Activated B cell treated with CpG ODN at 0.5 μM for 24 hours (primary cell): ENCODE results near the gene ZNF597. TPM values are rescaled to one million over a fixed set of nuclear protein-coding genes. Genes with fewer than 3 reads are reported as not detected.

ENCODE experiments used
- ATAC-seq: fragments of 200-7000 bp; cut with Tn5 transposase; one replicate; pipeline ENCODE4 v1.10.0; 2021; ENCODE audit warnings: low read depth, mild to moderate bottlenecking, moderate library complexity
- CTCF ChIA-PET: fragments of 350-600 bp; sonication (Branson Sonifier 250); formaldehyde crosslinking; loops from one replicate; lab custom pipeline; 2021; ENCODE audit warnings: antibody characterized with exemption; lab: Charles Lee
- POLR2A ChIA-PET: fragments of 350-600 bp; sonication (Branson Sonifier 250); formaldehyde crosslinking; loops from one replicate; lab custom pipeline; 2021; ENCODE audit warnings: antibody characterized with exemption; lab: Charles Lee
- DNase-seq: peaks from one replicate; pipeline ENCODE4 v3.0.0; 2022
- H3K27ac Mint-ChIP-seq: one replicate; pipeline ENCODE4 v1.8.0; 2020; ENCODE audit warnings: mixed read lengths
- H3K27me3 Mint-ChIP-seq: one replicate; pipeline ENCODE4 v1.8.0; 2021; ENCODE audit warnings: mixed read lengths
- H3K36me3 Mint-ChIP-seq: one replicate; pipeline ENCODE4 v1.8.0; 2021; ENCODE audit warnings: low read depth, mixed read lengths
- H3K4me1 Mint-ChIP-seq: one replicate; pipeline ENCODE4 v1.8.0; 2021; ENCODE audit warnings: mixed read lengths
- H3K4me3 Mint-ChIP-seq: one replicate; pipeline ENCODE4 v1.8.0; 2020; ENCODE audit warnings: mild to moderate bottlenecking, mixed read lengths
- H3K9me3 Mint-ChIP-seq: one replicate; pipeline ENCODE4 v1.8.0; 2020; ENCODE audit warnings: mixed read lengths
- intact Hi-C: fragments of 100-400 bp; cut with micrococcal nuclease; formaldehyde crosslinking; loops from one replicate; pipeline ENCODE4 v1.15.1; 2024
- total RNA-seq: library from RNA; stranded (reverse); gene quantifications from 2 replicates; pipeline ENCODE4 v1.2.3, GENCODE V29; 2022
- TF ChIP-seq, protein P1 (sequence below): fragments of 200-600 bp; IDR thresholded peaks from one replicate; pipeline ENCODE4 v1.8.0; 2022; ENCODE audit warnings: antibody characterized with exemption, mild to moderate bottlenecking

The ZNF597 gene
- total RNA-seq, 1 donor from 2014 or later, result 4.2 TPM

DNA sequence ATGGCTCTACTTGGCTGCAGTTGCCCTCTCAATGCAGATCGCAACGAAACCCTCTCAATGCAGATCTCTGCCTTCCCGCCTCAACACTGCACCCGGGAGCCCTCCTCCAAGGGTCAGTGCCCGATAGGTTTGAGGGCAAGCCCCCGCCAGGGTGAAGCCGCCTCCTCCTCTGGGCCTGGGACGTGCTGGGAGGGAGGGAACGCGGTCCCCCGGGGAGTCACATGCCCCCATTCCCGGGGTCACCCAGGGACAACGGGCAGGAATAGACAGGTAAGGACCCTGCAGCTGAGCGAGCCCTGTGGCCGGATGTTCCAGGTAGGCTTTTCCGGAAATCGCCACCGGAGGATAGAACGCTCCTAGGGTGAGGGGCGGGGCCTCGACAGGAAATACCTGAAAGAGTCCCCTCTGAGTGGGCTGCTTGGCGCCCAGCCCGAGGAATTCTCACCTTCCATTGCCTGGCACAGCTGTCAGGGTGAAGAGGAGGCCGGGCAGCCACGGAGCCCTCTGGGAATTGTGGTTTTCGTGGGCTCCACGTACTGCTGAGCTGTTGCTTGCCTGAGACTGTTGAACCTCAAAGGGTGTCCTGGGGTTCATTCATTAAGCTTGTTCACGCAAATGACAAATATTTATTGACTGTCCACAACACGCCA lies 29.4 kb downstream of the ZNF597 start:
- H3K27ac Mint-ChIP-seq, result no peak overlapping the region
- H3K36me3 Mint-ChIP-seq, result peaks cover 32% of the 10 kb centered on the region
- H3K27me3 Mint-ChIP-seq, result no peaks in the 10 kb centered on the region
- TF ChIP-seq, protein P1, sequence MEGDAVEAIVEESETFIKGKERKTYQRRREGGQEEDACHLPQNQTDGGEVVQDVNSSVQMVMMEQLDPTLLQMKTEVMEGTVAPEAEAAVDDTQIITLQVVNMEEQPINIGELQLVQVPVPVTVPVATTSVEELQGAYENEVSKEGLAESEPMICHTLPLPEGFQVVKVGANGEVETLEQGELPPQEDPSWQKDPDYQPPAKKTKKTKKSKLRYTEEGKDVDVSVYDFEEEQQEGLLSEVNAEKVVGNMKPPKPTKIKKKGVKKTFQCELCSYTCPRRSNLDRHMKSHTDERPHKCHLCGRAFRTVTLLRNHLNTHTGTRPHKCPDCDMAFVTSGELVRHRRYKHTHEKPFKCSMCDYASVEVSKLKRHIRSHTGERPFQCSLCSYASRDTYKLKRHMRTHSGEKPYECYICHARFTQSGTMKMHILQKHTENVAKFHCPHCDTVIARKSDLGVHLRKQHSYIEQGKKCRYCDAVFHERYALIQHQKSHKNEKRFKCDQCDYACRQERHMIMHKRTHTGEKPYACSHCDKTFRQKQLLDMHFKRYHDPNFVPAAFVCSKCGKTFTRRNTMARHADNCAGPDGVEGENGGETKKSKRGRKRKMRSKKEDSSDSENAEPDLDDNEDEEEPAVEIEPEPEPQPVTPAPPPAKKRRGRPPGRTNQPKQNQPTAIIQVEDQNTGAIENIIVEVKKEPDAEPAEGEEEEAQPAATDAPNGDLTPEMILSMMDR, result no peak
- intact Hi-C loops, result no loop called here
- CTCF ChIA-PET, result no interaction called here
- DNase-seq (no peak), ATAC-seq (no peak)
- no peak overlapping the region for H3K4me3 Mint-ChIP-seq
- H3K4me1 Mint-ChIP-seq, result no peaks in the 10 kb centered on the region
- H3K9me3 Mint-ChIP-seq, result peaks cover 17% of the 10 kb centered on the region
- POLR2A ChIA-PET, result no interaction called here

DNA sequence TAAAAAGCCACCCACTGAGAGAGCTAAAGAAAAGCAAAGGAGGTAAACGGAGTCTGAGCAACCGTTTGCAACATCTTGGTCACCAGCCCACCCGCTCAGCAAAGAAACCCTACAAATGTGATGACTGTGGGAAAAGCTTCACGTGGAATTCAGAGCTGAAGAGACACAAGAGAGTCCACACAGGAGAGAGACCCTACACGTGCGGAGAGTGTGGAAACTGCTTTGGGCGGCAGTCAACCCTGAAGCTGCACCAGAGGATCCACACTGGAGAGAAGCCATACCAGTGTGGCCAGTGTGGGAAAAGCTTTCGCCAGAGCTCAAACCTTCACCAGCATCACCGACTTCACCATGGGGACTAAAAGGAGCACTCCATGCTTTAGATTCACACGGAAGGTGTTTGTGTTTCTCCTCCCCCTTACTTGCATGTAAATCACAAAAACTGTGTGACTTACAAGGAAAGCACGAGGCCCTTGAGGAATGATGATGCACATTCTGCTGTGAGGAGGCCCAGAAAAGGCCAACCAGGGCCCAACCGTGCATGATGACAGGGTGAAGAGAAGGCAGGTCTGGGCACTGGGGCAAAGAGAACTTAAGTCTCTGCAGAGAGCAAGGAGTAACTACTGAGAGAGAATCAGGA lies 34.6 kb downstream of the ZNF597 start:
- intact Hi-C loops, result no loop called here
- H3K4me3 Mint-ChIP-seq, result no peak overlapping the region

DNA sequence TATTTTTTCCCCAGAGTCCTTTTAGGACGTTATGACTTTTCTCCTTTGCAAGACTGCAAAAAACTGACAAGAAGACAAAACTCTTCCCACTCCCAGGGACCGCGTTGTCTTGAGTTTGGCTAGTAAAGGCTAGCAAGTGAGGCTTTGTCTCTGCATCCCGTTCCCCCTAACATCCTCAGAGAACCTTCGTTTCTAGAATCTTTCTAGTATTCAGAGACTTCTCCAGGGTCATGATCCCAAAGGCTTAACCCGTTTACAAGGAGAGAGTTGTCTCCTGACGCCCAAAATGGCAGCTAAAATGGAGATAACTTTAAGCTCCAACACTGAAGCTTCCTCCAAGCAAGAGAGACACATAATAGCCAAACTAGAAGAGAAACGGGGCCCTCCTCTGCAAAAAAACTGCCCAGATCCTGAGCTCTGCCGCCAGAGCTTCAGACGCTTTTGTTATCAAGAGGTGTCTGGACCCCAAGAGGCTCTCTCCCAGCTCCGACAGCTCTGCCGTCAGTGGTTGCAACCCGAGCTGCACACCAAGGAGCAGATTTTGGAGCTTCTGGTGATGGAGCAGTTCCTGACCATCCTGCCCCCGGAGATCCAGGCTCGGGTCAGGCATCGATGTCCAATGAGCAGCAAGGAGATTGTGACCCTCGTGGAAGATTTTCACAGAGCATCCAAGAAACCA lies 41.4 kb downstream of the ZNF597 start:
- TF ChIP-seq, protein P1, result no peak
- ChIA-PET CTCF (interaction anchor here (0.6 to 1.5 kb wide), 4 partner anchors 15 to 119 kb away, joined by 3 to 6 read pairs (median 4); no protein-coding TSS in a partner anchor), POLR2A (interaction anchor here (0.6 to 2.5 kb wide), 16 partner anchors 8 to 1676 kb away, joined by 3 to 30 read pairs (median 6); partner anchors contain the start of genes NAA60, TIGD7, TRAP1 and ZNF213)
- Mint-ChIP-seq H3K27ac (peak overlapping the region; percentile 54), H3K36me3 (peaks cover 53% of the 10 kb centered on the region), H3K4me3 (peak overlapping the region; percentile 87), H3K27me3 (no peaks in the 10 kb centered on the region), H3K9me3 (peaks cover 7% of the 10 kb centered on the region), H3K4me1 (peaks cover 39% of the 10 kb centered on the region)
- intact Hi-C loops, result loop anchor here (1.0 to 2.0 kb wide), 9 partner anchors 37 to 478 kb away; partner anchors contain the start of genes CREBBP, NAA60, TIGD7 and ZNF200
- no peak for ATAC-seq
- no peak for DNase-seq

More for the DNA sequence above, 34.6 kb downstream of the ZNF597 start:
- Mint-ChIP-seq H3K36me3 (peaks cover 71% of the 10 kb centered on the region), H3K4me1 (peaks cover 3% of the 10 kb centered on the region), H3K27ac (no peak overlapping the region), H3K9me3 (peaks cover 24% of the 10 kb centered on the region), H3K27me3 (no peaks in the 10 kb centered on the region)
- POLR2A ChIA-PET, result interaction anchor here (0.6 kb wide), 1 partner anchor 143 kb away, joined by 3 read pairs; no protein-coding TSS in a partner anchor
- CTCF ChIA-PET, result no interaction called here
- ATAC-seq, result no peak
- TF ChIP-seq, protein P1, result no peak
- DNase-seq, result no peak

DNA sequence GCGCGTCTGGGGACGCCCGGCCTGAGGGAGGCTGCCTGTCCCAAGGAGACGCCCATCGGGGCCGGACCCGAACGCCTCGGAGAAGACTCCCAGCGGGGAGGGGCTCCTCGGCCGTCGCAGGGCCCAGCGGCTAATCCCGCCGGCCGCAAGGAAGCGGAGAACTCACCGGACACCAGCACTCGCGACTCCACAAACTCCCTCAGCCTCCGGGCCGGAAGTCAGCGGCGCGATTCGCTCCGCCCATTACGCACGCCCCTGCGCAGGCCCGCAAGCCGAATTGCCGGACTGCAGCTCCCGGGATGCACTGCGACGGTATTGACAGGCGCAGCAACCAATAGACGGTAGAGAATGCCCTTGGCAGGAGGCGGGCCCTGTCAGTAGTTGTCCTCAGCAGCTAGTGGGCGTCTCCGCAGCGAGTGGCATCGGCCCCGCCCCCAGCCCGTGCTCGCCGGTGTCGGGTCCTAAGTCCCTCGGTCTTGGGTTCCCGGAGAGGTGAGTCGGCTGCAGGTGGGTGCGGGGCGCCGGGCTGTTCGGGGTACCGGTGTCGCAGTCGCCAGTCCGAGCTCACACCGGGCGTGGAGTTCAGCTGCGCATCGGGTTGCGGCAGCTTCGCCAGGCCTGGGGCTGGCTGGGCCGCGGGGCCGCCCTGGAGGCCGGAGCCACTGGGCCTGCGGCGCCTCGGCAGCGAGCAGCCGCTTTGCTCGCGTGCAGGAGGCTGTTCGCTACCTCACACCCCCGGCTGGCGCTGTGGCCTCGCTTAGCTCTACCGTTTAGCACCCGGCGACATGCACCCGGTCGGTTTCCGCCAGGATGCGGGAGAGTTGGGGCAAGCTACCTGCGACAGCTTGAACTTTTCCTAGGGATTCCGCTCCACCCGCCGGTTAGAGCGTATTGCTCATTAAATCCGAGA lies 42.3 kb downstream of the ZNF597 start, which contains the start of the genes ZNF174 and ZSCAN32:
Gene ZNF174, plus strand, starts transcription at position 437 of the 910 bp plus-strand sequence. CDS start 790 bp downstream, outside the sequence.
Gene ZSCAN32, minus strand, starts transcription at position 226 of the 910 bp plus-strand sequence. CDS start 3,447 bp downstream, outside the sequence.
- intact Hi-C loops, result loop anchor here (1.0 to 2.0 kb wide), 9 partner anchors 36 to 479 kb away; partner anchors contain the start of genes CREBBP, NAA60, TIGD7 and ZNF200
- peaks cover 53% of the 10 kb centered on the region for H3K36me3 Mint-ChIP-seq
- H3K27me3 Mint-ChIP-seq, result no peaks in the 10 kb centered on the region
- ATAC-seq, result peak; percentile 98
- peaks cover 45% of the 10 kb centered on the region for H3K4me1 Mint-ChIP-seq
- peak within 1 kb of the TSS; percentile 87 for H3K4me3 Mint-ChIP-seq
- H3K27ac Mint-ChIP-seq, result peak within 1 kb of the TSS; percentile 76
- DNase-seq, result peak; percentile 96
- ChIA-PET CTCF (interaction anchor here (0.8 to 1.5 kb wide), 4 partner anchors 56 to 118 kb away, joined by 3 to 6 read pairs (median 4); no protein-coding TSS in a partner anchor), POLR2A (interaction anchor here (0.6 to 2.5 kb wide), 24 partner anchors 9 to 1676 kb away, joined by 3 to 30 read pairs (median 4); partner anchors contain the start of genes NAA60, TIGD7, TRAP1 and ZNF200)
- TF ChIP-seq, protein P1, result no peak
- peaks cover 1% of the 10 kb centered on the region for H3K9me3 Mint-ChIP-seq
